Neutrophil (primary cell): ENCODE results near the gene SH3RF1.
"Not testable (repeated sequence)": the region's sequence is repeated elsewhere in the genome, so short reads cannot be mapped to it uniquely, and the experiment has no call there.

Experiments used
- H3K27ac ChIP-seq: fragments of 200-600 bp; sonication (generic); 2 replicates; pipeline ENCODE4 v1.5.1; 2016; ENCODE audit warnings: mild to moderate bottlenecking, moderate library complexity
- H3K27me3 ChIP-seq: fragments of 200-600 bp; sonication (generic); 2 replicates; pipeline ENCODE4 v1.6.0; 2016; ENCODE audit warnings: mild to moderate bottlenecking
- H3K36me3 ChIP-seq: fragments of 200-600 bp; sonication (generic); 2 replicates; pipeline ENCODE4 v1.5.1; 2017
- H3K4me1 ChIP-seq, 2 experiments: fragments of 200-600 bp in 1 of 2; sonication (generic) in 1 of 2; 1 replicate in 1 of 2; 2 replicates in 1 of 2; pipeline versions ENCODE4 v1.5.1 to v1.6.1; 2013 to 2016; ENCODE audit warnings: low read depth in 1 of 2, low read length in 1 of 2, mild to moderate bottlenecking in 1 of 2, moderate library complexity in 1 of 2; ENCODE audit not compliant: control insufficient read depth in 1 of 2, insufficient read depth in 1 of 2
- H3K4me3 ChIP-seq, 2 experiments: fragments of 200-600 bp in 1 of 2; sonication (generic) in 1 of 2; 1 replicate in 1 of 2; 2 replicates in 1 of 2; pipeline ENCODE4 v1.5.1; 2013 to 2016; ENCODE audit warnings: low read depth in 1 of 2, low read length in 1 of 2, mild to moderate bottlenecking in 1 of 2, moderate library complexity in 1 of 2
- H3K9me3 ChIP-seq: fragments of 200-600 bp; sonication (generic); 2 replicates; pipeline ENCODE4 v1.5.1; 2016
- CTCF ChIP-seq: fragments of 200-600 bp; sonication (generic); IDR thresholded peaks from 2 replicates; pipeline ENCODE4 v1.5.1; 2016; ENCODE audit warnings: antibody characterized with exemption

The SH3RF1 gene

GRCh38 chr4:169295822-169296221, 25.1 kb upstream of the SH3RF1 start:
- Histone ChIP-seq H3K9me3 (no peaks in the 10 kb centered on the region), H3K4me3 (no peak overlapping the region)
- TF ChIP-seq CTCF, result no peak

GRCh38 chr4:169293343-169294176, 22.8 kb upstream of the SH3RF1 start:
- Histone ChIP-seq H3K36me3 (no peaks in the 10 kb centered on the region), H3K27ac (peak overlapping the region; percentile 80), H3K27me3 (no peaks in the 10 kb centered on the region), H3K4me3 (peak overlapping the region; percentile 29 to 34), H3K4me1 (peaks cover 26 to 31% of the 10 kb centered on the region in 2 experiments), H3K9me3 (no peaks in the 10 kb centered on the region)
- TF ChIP-seq CTCF, result no peak

More at GRCh38 chr4:169295822-169296221, 25.1 kb upstream of the SH3RF1 start:
- Histone ChIP-seq H3K4me1 (peaks cover 26 to 31% of the 10 kb centered on the region in 2 experiments), H3K27me3 (no peaks in the 10 kb centered on the region), H3K36me3 (no peaks in the 10 kb centered on the region), H3K27ac (no peak overlapping the region)

GRCh38 chr4:169287983-169288382, 17.2 kb upstream of the SH3RF1 start:
- peaks cover 26 to 30% of the 10 kb centered on the region in 2 experiments for H3K4me1 ChIP-seq
- peak overlapping the region; percentile 35 for H3K27ac ChIP-seq
- not testable (repeated sequence) for H3K27me3 ChIP-seq, H3K36me3 ChIP-seq, H3K9me3 ChIP-seq, H3K4me3 ChIP-seq

GRCh38 chr4:169286562-169287301, 16.0 kb upstream of the SH3RF1 start:
- no peak overlapping the region for H3K27ac ChIP-seq
- peaks cover 14 to 18% of the 10 kb centered on the region in 2 experiments for H3K4me1 ChIP-seq
- no peak for TF ChIP-seq CTCF
- H3K27me3 ChIP-seq, result no peaks in the 10 kb centered on the region
- H3K36me3 ChIP-seq, result no peaks in the 10 kb centered on the region
- H3K4me3 ChIP-seq, result no peak overlapping the region
- no peaks in the 10 kb centered on the region for H3K9me3 ChIP-seq

- no peaks in the 10 kb centered on the region for H3K9me3 ChIP-seq
- H3K4me3 ChIP-seq, result no peak overlapping the region
- H3K27ac ChIP-seq, result no peak overlapping the region
- peaks cover 14 to 17% of the 10 kb centered on the region in 2 experiments for H3K4me1 ChIP-seq
- no peaks in the 10 kb centered on the region for H3K27me3 ChIP-seq
- no peaks in the 10 kb centered on the region for H3K36me3 ChIP-seq
- TF ChIP-seq CTCF, result no peak
Measured at GRCh38 chr4:169283114-169283509, 12.4 kb upstream of the SH3RF1 start.
